ENCODE measurements around the gene NUDT17.

Gene NUDT17

DNA sequence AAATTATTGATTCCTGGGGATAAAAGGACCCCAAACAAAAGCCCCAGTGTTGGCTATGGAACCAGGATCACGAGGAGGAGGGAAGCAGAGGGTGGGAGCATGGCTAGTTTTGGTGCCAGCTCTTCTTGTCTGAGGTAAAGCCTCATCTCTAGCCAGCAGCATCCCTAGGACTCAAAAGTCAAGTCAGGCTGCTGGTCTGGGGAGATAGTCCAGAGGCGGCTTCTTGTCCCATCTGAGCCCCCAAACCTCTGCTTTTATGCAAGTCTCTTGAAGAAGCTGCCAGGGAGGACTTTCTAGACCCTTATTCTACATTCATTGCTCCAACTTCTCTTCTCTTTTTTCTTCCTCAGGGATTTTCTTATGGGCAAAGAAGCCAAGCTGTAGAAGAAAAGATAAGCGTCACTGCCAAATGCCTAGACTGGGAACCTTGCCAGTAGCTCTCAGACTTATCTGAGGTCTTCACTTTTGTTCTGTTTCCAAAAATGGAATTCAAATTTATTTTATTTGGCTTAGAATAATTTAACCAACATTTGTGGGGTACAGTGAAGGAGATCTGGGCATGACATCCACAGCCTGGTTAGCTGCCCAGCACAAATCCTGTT is 47.2 kb downstream of the NUDT17 start:
- FAIRE-seq (no peak), DNase-seq (ENCODE audit: insufficient read length) (no peak)
- no peak for TF ChIP-seq POLR2AphosphoS5 (IDR thresholded peaks at IDR 0.05; ENCODE audit: low read depth, low read length)
- TF ChIP-seq POLR2A (IDR thresholded peaks at IDR 0.05; ENCODE audit: low read depth, low read length) = no peak
- no peak for TF ChIP-seq TAF1 (IDR thresholded peaks at IDR 0.05; ENCODE audit: borderline replicate concordance, low read depth, low read length)

DNA sequence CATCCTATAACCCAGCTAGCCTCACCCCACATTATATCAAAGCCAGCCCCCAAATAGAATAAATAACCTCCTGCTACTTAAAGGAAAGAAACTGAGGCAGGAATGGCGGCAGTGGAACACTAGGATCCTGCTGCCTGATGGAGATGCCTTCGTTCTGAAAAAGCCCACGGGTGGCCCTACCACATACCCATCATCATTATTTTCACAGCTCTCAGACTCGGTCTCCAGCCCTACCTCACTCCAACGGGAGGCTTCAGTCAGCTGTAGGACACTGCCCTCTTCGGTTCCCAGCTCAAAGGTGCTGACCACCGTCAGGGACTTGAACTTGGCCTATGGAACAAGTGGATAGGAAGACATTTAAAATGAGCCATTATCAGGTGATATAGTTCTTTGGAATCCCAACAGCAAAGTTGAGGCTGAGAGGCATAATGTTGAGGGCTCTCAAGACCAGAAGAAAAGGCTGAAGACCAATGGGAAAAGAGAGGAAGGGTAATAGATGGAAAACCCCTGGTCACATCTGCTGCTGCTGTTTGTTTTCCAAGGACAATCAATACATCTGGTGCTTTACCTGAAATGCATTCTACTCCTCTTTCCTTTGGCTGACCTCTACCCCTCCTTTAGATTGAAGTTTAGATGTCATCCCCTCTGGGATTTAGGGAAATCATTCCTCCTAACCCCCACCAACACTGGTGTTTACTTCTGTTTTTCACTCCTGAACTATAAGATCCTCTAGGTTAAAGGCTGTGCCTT is 48.1 kb downstream of the NUDT17 start:
- FAIRE-seq (no peak), DNase-seq (ENCODE audit: insufficient read length) (no peak)
- TF ChIP-seq POLR2AphosphoS5 (IDR thresholded peaks at IDR 0.05; ENCODE audit: low read depth, low read length) (no peak), TAF1 (IDR thresholded peaks at IDR 0.05; ENCODE audit: borderline replicate concordance, low read depth, low read length) (no peak), POLR2A (IDR thresholded peaks at IDR 0.05; ENCODE audit: low read depth, low read length) (no peak)

DNA sequence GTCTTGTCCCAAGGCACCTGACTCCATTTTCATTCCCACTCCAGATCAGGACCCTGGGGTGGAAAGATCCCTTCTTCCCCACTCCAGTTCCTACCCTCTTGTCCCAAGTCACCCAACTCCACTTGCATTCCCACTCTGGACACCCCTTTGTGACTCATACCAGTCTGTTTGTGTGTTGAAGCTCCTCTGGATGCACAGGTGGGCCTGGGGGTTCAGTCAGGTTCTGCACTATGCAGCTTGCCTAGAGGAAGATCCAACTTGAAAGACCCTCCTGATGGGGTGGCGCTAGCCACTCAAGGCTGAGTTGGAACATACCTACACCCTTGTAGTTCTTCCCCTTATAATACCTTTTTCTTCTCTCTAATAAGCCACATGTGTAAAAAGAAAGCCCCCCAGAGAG is 50.0 kb downstream of the NUDT17 start:
- FAIRE-seq = no peak
- DNase-seq (ENCODE audit: insufficient read length) = no peak
- TF ChIP-seq TAF1 (IDR thresholded peaks at IDR 0.05; ENCODE audit: borderline replicate concordance, low read depth, low read length) (no peak), POLR2A (IDR thresholded peaks at IDR 0.05; ENCODE audit: low read depth, low read length) (no peak), POLR2AphosphoS5 (IDR thresholded peaks at IDR 0.05; ENCODE audit: low read depth, low read length) (no peak)

DNA sequence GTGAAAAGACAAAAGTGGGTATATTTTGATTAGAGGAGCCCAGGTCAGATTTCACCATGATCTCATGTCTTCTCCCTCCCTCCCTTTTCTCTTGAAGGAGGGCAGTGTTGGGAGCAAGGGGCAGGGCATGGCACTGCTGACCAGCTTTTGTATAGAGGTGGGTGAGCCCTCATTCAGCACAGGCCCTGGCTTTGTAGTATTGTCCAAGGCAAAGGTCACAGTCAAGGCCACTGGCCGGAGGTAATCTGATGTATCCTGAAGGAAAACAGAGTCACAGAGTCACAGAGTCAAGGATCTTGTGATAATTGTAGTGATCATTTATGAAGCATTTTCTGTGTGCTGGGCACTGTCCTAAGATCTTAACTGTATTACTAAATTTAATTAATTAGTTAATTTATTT is 52.5 kb downstream of the NUDT17 start:
- FAIRE-seq = no peak

More for the DNA sequence above, 52.5 kb downstream of the NUDT17 start:
- no peak for DNase-seq (ENCODE audit: insufficient read length)
- TF ChIP-seq TAF1 (IDR thresholded peaks at IDR 0.05; ENCODE audit: borderline replicate concordance, low read depth, low read length) = no peak
- TF ChIP-seq POLR2A (IDR thresholded peaks at IDR 0.05; ENCODE audit: low read depth, low read length) = no peak
- TF ChIP-seq POLR2AphosphoS5 (IDR thresholded peaks at IDR 0.05; ENCODE audit: low read depth, low read length) = no peak

All from GM12892 (cell line).